ENCODE data around the gene TOLLIP. TPM values are rescaled to one million over a fixed set of nuclear protein-coding genes. Genes with fewer than 3 reads are reported as not detected.

TOLLIP gene
- total RNA-seq, 6 experiments from 2014 or later, result 41.4 to 53.6 (median 49.0) TPM

GRCh38 chr11:1230456-1231395 is 78.7 kb downstream of the TOLLIP start:
- no peak for DNase-seq
- Mint-ChIP-seq H3K4me1 (ENCODE audit: low read depth) (no peaks in the 10 kb centered on the region), H3K27ac (no peak overlapping the region), H3K9me3 (no peaks in the 10 kb centered on the region), H3K4me3 (no peak overlapping the region), H3K27me3 (ENCODE audit: insufficient read depth) (no peaks in the 10 kb centered on the region; the same call in 1 of the 2 replicates), H3K36me3 (ENCODE audit: low read depth) (no peaks in the 10 kb centered on the region)
- TF ChIP-seq CTCF (IDR thresholded peaks at IDR 0.05), result no peak

GRCh38 chr11:1230121-1230455 is 79.3 kb downstream of the TOLLIP start:
- no peak for DNase-seq
- Mint-ChIP-seq H3K4me1 (ENCODE audit: low read depth) (no peaks in the 10 kb centered on the region), H3K27me3 (ENCODE audit: insufficient read depth) (no peaks in the 10 kb centered on the region; the same call in 1 of the 2 replicates)

GRCh38 chr11:1229471-1230120 is 79.8 kb downstream of the TOLLIP start:
- H3K4me3 Mint-ChIP-seq, result no peak overlapping the region
- no peaks in the 10 kb centered on the region; the same call in 1 of the 2 replicates for H3K27me3 Mint-ChIP-seq (ENCODE audit: insufficient read depth)
- no peak for TF ChIP-seq CTCF (IDR thresholded peaks at IDR 0.05)
- H3K9me3 Mint-ChIP-seq, result no peaks in the 10 kb centered on the region
- no peaks in the 10 kb centered on the region for H3K36me3 Mint-ChIP-seq (ENCODE audit: low read depth)
- no peak overlapping the region for H3K27ac Mint-ChIP-seq
- DNase-seq, result no peak
- no peaks in the 10 kb centered on the region for H3K4me1 Mint-ChIP-seq (ENCODE audit: low read depth)

More at GRCh38 chr11:1230121-1230455, 79.3 kb downstream of the TOLLIP start:
- Mint-ChIP-seq H3K36me3 (ENCODE audit: low read depth) (no peaks in the 10 kb centered on the region), H3K9me3 (no peaks in the 10 kb centered on the region), H3K27ac (no peak overlapping the region), H3K4me3 (no peak overlapping the region)
- TF ChIP-seq CTCF (IDR thresholded peaks at IDR 0.05), result no peak

- H3K9me3 Mint-ChIP-seq, result no peaks in the 10 kb centered on the region
- H3K27me3 Mint-ChIP-seq (ENCODE audit: insufficient read depth), result peaks cover 1% of the 10 kb centered on the region
- no peaks in the 10 kb centered on the region for H3K4me1 Mint-ChIP-seq (ENCODE audit: low read depth)
- no peak for DNase-seq
- no peaks in the 10 kb centered on the region for H3K36me3 Mint-ChIP-seq (ENCODE audit: low read depth)
- no peak overlapping the region for H3K27ac Mint-ChIP-seq
- no peak for TF ChIP-seq CTCF (IDR thresholded peaks at IDR 0.05)
- no peak overlapping the region for H3K4me3 Mint-ChIP-seq
Measured at GRCh38 chr11:1228921-1229451, 80.4 kb downstream of the TOLLIP start.

GRCh38 chr11:1228101-1228821 is 81.2 kb downstream of the TOLLIP start:
- Mint-ChIP-seq H3K9me3 (no peaks in the 10 kb centered on the region), H3K4me1 (ENCODE audit: low read depth) (no peaks in the 10 kb centered on the region), H3K4me3 (no peak overlapping the region), H3K27ac (no peak overlapping the region), H3K36me3 (ENCODE audit: low read depth) (no peaks in the 10 kb centered on the region), H3K27me3 (ENCODE audit: insufficient read depth) (peaks cover 3% of the 10 kb centered on the region)
- no peak for DNase-seq
- no peak for TF ChIP-seq CTCF (IDR thresholded peaks at IDR 0.05)
